DND-41 (cell line): Measurements from ENCODE around the gene ECPAS.

ENCODE experiments used
- CTCF ChIP-seq: IDR thresholded peaks from 2 replicates; pipeline ENCODE4 v1.5.1; 2012; ENCODE audit warnings: borderline replicate concordance, low read length, moderate library complexity, mild to moderate bottlenecking; ENCODE audit not compliant: poor library complexity, severe bottlenecking; ENCODE audit errors: extremely low read depth
- EZH2 ChIP-seq: IDR thresholded peaks from 3 replicates; pipeline ENCODE4 v1.6.1; 2012; ENCODE audit warnings: borderline replicate concordance, low read depth, mild to moderate bottlenecking, moderate library complexity, low read length, inconsistent platforms; ENCODE audit not compliant: severe bottlenecking

- no peak for TF ChIP-seq CTCF
- TF ChIP-seq EZH2 = no peak
Measured at GRCh38 chr9:111389406-111389805, 94.8 kb downstream of the ECPAS start.
